ENCODE data around the gene TPX2. TPM values are rescaled to one million over a fixed set of nuclear protein-coding genes. Genes with fewer than 3 reads are reported as not detected.
"Not testable (repeated sequence)": the region's sequence is repeated elsewhere in the genome, so short reads cannot be mapped to it uniquely, and the experiment has no call there.

Gene TPX2
- total RNA-seq, 1 experiment from 2014 or later, result 164 TPM

DNA sequence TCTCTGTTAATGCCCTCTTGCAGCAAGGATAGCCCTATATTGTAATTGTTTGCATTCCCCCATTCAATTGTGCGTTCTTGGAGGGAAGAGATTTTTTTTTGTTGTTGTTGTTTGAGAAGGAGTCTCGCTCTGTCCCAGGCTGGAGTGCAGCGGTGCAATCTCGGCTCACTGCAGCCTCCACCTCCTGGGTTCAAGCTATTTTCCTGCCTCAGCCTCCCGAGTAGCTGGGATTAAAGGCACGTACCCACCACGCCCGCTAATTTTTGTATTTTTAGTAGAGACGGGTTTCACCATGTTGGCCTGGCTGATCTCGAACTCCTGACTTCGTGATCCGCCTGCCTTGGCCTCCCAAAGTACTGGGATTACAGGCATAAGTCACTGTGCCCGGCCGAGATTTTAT, 7.9 kb downstream of the TPX2 start:
- DNase-seq (ENCODE audit: low read depth); in situ Hi-C loops (cut with HindIII; ENCODE audit: low pct_unique_long_range_greater_than_20kb, low sequenced_read_pairs): not testable (repeated sequence)

DNA sequence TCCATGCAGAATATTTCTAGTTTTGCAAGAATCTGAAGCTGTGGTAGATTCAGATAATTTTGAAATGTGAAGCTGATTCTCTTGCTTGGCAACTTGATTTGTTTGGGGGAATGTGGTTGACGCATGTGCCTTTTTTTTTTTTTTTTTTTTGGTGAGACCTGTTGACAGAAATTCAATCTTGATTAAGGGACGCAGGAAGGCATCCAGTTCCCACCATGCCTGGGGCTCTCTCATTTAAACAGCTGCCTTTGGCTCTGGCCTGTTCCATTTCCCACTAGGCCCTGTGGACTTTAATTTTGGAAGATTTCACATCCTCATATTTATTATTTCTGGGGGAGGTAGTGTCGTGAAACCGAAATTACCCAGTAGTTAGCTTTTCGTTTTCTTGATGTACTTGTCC, 8.6 kb downstream of the TPX2 start:
- in situ Hi-C loops (cut with HindIII; ENCODE audit: low pct_unique_long_range_greater_than_20kb, low sequenced_read_pairs), result no loop called here

DNA sequence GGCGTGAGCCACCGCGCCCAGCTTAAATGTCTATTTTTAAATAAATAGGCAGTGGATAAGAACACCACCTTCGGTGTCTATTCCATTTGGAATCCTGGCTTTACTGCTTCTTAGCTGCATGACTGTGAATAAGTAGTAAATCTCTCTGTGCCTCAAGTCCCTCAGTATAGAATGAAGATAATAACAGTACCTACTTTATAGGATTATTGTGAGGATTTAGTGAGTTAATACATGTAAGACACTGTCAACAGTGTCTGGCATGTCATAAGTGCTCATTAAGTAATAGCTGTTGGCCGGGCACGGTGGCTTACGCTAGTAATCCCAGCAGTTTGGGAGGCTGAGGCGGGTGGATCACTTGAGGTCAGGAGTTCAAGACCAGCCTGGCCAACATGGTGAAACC, 10.1 kb downstream of the TPX2 start:
- in situ Hi-C loops (cut with HindIII; ENCODE audit: low pct_unique_long_range_greater_than_20kb, low sequenced_read_pairs), result no loop called here
- no peak for DNase-seq (ENCODE audit: low read depth)

More for the DNA sequence above, 8.6 kb downstream of the TPX2 start:
- DNase-seq (ENCODE audit: low read depth), result no peak

DNA sequence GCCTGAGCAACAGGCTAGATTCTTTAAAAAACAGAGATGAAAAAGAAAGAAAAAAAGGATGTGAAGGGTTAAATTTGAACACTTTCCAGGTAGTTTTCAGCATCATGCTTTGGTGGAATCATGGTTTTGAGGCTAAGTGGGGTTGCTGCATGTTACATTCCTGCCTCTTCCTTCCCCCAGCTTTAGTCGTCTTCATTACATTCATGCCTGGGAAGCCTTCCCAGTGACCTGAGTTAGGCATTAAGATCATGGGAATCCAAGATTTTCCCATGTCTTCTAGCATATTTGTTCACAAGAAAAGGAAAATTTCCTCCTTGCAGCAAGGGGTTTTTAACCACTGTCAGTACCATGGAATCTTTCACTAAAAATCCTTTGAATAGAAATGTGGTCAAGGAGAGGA, 12.0 kb downstream of the TPX2 start:
- no peak for DNase-seq (ENCODE audit: low read depth)
- in situ Hi-C loops (cut with HindIII; ENCODE audit: low pct_unique_long_range_greater_than_20kb, low sequenced_read_pairs), result no loop called here

DNA sequence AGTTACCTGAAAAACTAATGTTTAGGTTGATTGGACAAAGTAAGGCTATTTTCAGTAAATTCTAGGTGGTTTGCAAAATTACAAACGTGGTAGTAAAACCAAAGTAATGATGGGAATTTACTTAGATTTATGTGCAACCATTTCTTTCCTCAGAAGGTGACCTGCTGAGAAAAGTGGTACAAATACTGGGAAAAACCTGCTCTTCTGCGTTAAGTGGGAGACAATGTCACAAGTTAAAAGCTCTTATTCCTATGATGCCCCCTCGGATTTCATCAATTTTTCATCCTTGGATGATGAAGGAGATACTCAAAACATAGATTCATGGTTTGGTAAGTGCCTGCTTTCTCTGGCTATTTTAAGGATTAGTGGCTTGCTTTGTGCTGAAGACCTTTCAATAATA, 18.2 kb downstream of the TPX2 start:
- in situ Hi-C loops (cut with HindIII; ENCODE audit: low pct_unique_long_range_greater_than_20kb, low sequenced_read_pairs), result no loop called here
- no peak for DNase-seq (ENCODE audit: low read depth)

DNA sequence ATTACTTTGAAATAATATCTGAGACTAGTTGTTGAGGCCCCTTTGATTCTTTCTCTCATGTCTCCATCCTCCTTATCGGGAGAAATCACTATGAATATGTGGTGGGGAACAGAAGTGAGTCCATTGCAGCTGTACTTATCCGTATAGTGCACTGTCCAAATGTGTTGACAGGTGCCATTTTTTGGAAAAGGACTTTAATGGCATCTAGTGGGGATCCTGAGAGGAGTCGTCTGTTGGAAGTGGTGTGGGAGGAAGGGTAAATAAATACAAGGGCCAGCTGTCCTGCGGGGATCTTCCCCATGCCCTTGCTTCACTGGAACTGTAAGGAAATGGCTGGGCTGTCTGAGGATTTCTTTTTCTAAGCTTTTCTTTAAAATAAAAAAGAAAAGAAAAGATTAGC, 19.4 kb downstream of the TPX2 start:
- in situ Hi-C loops (cut with HindIII; ENCODE audit: low pct_unique_long_range_greater_than_20kb, low sequenced_read_pairs), result no loop called here

DNA sequence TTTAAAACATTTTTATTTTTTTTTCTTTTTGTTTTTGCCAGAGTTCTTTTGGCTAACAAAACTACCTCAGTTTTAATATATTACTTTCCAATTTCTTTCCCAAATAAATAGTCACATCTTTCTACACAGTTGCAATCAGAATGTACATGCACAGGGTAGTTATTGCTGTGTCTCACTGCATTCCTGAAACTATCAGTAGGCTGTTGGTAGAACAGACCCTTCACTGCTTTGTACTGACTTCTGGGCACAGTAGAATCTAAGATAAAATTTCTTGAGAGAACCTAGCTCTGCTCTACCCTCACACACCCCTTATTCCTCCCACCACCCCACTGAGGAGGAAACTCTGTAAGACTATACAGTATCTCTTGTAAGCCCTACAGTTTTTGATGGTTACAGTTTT, 19.9 kb downstream of the TPX2 start:
- DNase-seq (ENCODE audit: low read depth), result no peak

More for the DNA sequence above, 19.4 kb downstream of the TPX2 start:
- DNase-seq (ENCODE audit: low read depth), result no peak

DNA sequence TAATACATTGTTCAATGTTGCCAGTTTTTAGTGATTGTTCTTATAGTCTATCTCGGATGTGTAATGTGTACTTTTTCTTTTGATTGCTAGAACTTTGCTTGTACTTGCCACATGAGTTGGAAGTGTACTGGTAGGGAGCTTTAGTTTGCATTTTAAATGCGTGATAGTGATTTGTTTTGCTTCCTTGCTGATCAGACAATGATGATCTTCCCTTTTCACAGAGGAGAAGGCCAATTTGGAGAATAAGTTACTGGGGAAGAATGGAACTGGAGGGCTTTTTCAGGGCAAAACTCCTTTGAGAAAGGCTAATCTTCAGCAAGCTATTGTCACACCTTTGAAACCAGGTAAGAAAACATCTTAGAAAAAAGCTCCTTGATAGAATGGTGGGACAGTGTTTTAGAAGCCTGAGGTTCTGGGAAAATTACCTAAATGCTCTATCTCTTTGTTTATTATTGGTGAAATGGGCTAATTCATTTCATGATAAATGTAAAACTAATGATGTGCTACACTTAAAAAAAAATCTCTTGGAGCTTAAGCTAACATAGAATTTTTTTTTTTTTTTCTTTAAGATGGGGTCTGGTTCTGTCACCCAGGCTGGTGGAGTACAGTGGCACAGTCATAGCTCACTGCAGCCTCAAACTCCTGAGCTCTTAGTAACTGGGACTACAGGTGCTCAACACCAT, 20.9 kb downstream of the TPX2 start:
- no peak for DNase-seq (ENCODE audit: low read depth)
- in situ Hi-C loops (cut with HindIII; ENCODE audit: low pct_unique_long_range_greater_than_20kb, low sequenced_read_pairs), result no loop called here

More for the DNA sequence above, 19.9 kb downstream of the TPX2 start:
- in situ Hi-C loops (cut with HindIII; ENCODE audit: low pct_unique_long_range_greater_than_20kb, low sequenced_read_pairs), result no loop called here

DNA sequence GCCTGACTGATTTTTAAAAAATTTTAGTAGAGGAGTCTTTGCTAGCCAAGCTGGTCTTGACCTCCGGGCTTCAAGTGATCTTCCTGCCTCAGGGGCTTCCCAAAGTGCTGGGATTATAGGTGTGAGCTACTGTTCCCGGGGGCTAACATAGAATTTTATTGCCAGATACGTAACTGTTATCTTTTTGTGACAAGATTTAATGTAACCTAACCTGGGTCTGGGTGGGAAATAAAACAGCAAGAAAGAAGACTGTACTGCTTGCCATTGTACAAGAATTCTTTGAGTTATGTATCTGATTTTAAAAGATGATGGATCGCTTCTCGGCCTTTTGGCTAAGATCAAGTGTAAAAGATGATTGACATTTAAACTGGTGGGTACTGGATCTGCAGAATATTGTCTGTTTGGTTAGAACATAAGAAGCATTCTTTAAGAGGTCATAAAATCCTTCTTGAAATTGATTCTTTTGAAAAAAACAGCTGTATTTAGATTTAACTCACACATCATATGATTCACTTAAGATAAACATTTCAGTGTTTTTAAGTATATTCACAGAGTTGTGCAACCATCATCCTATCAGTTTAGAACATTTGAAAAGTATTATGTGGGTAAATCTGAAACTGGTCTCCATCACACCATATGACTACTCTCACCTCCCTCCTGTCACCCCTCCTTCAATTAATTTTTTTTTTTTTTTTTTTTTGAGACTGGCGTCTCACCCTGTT, 21.6 kb downstream of the TPX2 start:
- in situ Hi-C loops (cut with HindIII; ENCODE audit: low pct_unique_long_range_greater_than_20kb, low sequenced_read_pairs), result no loop called here
- DNase-seq (ENCODE audit: low read depth), result no peak

DNA sequence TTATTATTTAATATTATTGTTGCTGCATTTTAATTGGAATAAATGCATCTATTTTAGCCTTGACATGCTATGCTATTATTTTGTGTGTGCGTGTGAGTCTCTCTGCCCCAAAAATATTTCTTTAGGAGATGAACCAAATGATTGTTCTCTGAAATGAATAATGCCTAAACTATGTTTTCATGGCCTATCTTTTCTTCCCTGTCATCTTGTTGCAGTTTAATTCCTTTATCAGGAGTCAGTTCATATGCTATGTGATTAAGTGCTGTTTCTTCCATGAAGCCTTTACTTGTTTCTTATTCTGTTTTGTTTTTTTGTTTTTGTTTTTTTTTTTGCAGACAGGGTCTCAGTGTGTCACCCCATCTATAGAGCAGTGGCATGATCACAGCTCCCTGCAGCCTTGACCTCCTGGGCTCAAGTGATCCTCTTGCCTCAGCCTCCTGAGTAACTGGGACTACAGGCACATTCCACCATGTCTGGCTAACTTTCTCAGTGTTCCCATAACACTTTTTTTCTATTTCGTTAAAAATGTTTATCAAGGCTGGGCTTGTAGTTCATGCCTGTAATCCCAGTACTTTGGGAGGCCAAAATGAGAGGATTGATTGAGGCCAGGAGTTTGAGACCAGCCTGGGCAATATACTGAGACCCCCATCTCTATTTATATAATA, 25.7 kb downstream of the TPX2 start:
- no peak for DNase-seq (ENCODE audit: low read depth)
- in situ Hi-C loops (cut with HindIII; ENCODE audit: low pct_unique_long_range_greater_than_20kb, low sequenced_read_pairs), result no loop called here

DNA sequence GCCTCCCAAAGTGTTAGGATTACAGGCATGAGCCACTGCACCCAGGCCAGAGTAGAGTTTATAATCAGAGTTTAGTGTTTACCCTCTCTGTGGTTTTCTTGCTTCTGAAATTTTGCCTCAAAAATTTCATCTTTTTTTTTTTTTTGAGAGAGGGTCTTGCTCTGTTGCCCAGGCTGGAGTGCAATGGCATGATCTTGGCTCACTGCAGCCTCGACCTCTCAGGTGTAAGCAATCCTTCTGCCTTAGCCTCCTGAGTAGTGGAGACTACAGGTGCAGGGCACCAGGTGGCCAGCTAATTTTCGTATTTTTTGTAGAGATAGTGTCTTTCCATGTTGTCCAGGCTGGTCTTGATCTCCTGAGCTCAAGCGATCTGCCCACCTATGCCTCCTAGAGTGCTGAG, 28.7 kb downstream of the TPX2 start:
- in situ Hi-C loops (cut with HindIII; ENCODE audit: low pct_unique_long_range_greater_than_20kb, low sequenced_read_pairs), result no loop called here
- DNase-seq (ENCODE audit: low read depth), result no peak

DNA sequence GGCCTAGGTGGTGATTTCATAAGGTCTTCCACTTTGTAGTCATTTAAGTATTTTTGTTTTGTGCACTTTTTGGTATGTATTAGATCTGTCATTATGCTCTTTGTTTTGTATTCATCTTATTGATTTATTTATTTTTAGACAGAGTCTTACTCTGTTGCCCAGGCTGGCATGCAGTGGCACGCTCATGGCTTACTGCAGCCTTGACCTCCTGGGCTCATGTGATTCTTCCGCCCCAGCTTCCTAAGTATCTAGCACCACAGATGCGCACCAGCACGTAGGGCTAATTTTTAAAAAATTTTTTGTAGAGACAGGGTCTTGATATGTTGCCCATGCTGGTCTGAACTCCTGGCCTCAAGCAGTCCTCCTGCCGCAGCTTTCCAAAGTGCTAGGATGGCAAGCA, 30.6 kb downstream of the TPX2 start:
- in situ Hi-C loops (cut with HindIII; ENCODE audit: low pct_unique_long_range_greater_than_20kb, low sequenced_read_pairs), result no loop called here

DNA sequence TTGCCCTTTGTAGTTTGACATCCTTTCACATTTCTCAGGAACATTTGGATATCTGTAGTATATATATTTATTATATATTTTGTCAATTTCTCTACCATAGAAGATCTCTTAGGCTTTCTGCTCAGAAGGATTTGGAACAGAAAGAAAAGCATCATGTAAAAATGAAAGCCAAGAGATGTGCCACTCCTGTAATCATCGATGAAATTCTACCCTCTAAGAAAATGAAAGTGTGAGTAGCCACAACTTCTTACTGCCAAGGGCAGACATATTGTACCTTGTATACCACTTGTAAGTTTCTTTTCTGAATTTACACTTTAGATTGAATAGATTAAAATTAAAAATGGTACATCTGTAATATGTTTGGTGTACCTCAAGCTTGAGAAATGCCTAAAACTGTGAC, 31.2 kb downstream of the TPX2 start:
- DNase-seq (ENCODE audit: low read depth), result no peak
- in situ Hi-C loops (cut with HindIII; ENCODE audit: low pct_unique_long_range_greater_than_20kb, low sequenced_read_pairs), result no loop called here

More for the DNA sequence above, 30.6 kb downstream of the TPX2 start:
- no peak for DNase-seq (ENCODE audit: low read depth)

DNA sequence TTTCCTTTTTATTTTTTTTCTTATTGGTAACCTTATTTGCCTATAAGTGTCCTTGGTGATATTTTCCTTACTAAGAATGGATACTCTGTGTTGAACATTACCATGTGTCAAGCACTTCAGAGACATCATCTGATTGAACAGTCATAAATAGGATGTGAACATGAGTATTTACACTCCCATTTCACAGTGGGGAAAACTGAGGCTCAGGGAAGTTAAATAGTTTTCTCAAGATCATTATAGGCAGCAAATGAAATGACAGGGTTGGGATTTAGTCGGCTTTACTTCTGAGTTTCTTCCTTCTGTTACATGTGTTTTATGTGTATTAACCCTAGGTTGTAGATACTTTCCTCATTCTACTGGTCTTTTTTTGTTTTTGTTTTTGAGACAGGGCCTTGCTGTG, 35.3 kb downstream of the TPX2 start:
- in situ Hi-C loops (cut with HindIII; ENCODE audit: low pct_unique_long_range_greater_than_20kb, low sequenced_read_pairs), result no loop called here
- DNase-seq (ENCODE audit: low read depth), result no peak

DNA sequence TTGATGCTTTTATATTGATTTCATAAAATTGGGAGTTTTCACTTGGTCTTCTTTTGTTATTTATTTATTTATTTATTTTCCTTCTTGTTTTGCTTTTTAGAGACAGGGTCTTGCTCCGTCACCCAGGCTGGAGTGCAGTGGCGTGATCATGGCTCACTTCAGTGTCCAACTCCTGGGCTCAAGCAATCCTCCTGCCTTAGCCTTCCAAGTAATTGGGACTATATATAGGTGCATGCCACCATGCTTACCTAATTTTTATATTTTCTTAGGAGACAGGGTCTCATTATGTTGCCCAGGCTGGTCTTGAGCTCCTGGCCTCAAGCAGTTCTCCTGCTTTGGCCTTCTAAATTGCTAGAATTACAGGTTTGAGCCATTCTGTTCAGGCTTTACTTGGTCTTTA, 41.7 kb downstream of the TPX2 start:
- DNase-seq (ENCODE audit: low read depth), result no peak
- in situ Hi-C loops (cut with HindIII; ENCODE audit: low pct_unique_long_range_greater_than_20kb, low sequenced_read_pairs), result no loop called here

DNA sequence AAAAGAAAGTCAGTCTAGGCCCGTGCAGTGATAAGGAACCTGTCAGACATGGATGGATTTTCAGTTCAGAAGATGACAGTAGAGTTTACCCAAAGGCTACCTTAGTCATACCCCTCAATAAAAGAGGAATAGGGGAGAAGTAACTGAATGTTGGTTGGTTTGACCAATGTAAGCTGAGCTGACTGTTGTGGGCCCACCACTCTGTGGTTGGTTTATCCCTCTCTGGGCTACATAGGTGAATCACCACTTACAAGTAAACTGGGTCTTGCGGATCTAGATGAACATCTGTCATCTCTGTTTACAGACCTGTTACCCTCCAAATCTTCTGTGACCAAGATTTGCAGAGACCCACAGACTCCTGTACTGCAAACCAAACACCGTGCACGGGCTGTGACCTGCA, 42.9 kb downstream of the TPX2 start:
- no peak for DNase-seq (ENCODE audit: low read depth)

DNA sequence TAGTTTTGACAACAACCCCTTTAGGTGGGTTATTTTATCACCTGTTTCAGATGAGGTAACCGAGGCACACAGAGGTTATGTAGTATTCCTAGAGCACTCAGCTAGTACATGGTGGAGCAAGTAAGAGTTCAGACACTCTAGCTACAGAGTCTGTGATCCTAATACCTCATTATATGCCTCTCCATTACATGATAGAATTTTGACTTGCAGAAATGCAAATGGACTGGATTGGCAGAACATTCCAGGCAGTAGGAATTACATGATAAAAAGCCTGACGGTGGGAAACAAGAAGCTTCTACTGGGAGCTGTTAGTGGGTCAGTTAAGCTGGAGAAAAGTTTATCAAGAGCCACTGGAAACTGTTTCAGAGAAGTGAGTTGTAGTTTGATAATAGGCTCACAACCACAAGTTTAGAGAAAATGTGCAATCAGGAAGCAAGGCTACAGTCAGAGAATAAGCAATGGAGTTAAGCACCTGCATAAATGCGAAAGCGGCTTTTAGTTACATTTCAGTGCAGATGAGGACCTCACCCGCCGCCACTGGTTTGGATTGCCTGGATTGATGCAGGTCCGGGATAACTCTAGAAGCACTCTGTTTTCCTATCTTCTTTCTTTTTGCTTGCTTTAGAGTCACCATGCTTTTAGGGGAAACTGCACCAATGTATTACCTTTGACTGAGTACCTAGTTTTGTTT, 45.4 kb downstream of the TPX2 start:
- in situ Hi-C loops (cut with HindIII; ENCODE audit: low pct_unique_long_range_greater_than_20kb, low sequenced_read_pairs), result no loop called here
- DNase-seq (ENCODE audit: low read depth), result no peak

More for the DNA sequence above, 42.9 kb downstream of the TPX2 start:
- in situ Hi-C loops (cut with HindIII; ENCODE audit: low pct_unique_long_range_greater_than_20kb, low sequenced_read_pairs), result no loop called here

DNA sequence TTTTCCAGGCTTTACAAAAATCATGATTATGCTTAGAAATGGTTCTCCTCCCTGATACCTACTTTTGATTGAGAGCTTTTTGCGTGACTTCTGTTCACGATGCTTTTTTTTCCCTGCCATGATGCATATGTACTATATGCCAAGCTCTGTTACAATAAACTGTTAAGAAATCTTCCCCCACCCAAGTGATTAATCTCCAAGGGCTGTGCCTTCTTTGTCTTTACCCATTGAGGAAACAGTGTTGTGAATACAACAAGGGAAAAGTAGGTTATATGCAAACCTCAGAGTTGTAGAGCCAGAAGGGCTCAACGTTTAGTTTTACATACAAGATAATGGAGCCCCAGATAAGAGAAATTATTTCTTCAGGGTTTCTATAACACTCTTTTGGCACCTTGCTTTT, 46.0 kb downstream of the TPX2 start:
- DNase-seq (ENCODE audit: low read depth), result no peak

DNA sequence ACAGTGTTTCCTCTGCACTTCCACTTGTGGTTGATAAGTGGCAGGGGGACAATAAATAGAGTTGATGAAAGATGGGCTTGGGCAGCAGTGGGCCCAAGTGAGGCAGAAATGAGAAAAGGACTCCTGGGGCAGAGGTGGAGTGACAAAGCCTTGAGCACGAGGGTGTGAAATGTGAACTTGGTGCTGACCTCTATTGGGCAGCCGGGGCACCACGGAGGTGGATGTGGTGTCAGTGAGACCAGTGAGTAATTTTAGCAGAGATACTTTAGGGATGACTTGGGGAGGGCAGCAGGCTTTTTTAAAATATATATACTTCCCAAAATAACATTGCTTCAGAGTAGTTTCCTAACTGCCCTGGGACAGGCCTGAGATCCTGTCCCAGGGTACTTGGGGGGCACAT, 49.5 kb downstream of the TPX2 start:
- in situ Hi-C loops (cut with HindIII; ENCODE audit: low pct_unique_long_range_greater_than_20kb, low sequenced_read_pairs), result no loop called here
- no peak for DNase-seq (ENCODE audit: low read depth)

More for the DNA sequence above, 46.0 kb downstream of the TPX2 start:
- in situ Hi-C loops (cut with HindIII; ENCODE audit: low pct_unique_long_range_greater_than_20kb, low sequenced_read_pairs), result no loop called here
